AG09309 (cell line): ENCODE results near the gene CD79B.

Source experiments
- DNase-seq: peaks from one replicate; pipeline ENCODE4 v3.0.0-alpha.2; 2010; ENCODE audit warnings: low read depth
- H3K4me3 ChIP-seq: 2 replicates; pipeline ENCODE4 v1.5.1; 2011; ENCODE audit warnings: mild to moderate bottlenecking, low read depth, low read length, moderate library complexity; ENCODE audit not compliant: control insufficient read depth
- TF ChIP-seq, protein P1 (sequence below): IDR thresholded peaks from 2 replicates; pipeline ENCODE4 v1.5.1; 2011; ENCODE audit warnings: mild to moderate bottlenecking, low read depth, low read length, inconsistent platforms; ENCODE audit not compliant: insufficient read depth, control insufficient read depth; ENCODE audit errors: missing control alignments

CD79B gene

DNA sequence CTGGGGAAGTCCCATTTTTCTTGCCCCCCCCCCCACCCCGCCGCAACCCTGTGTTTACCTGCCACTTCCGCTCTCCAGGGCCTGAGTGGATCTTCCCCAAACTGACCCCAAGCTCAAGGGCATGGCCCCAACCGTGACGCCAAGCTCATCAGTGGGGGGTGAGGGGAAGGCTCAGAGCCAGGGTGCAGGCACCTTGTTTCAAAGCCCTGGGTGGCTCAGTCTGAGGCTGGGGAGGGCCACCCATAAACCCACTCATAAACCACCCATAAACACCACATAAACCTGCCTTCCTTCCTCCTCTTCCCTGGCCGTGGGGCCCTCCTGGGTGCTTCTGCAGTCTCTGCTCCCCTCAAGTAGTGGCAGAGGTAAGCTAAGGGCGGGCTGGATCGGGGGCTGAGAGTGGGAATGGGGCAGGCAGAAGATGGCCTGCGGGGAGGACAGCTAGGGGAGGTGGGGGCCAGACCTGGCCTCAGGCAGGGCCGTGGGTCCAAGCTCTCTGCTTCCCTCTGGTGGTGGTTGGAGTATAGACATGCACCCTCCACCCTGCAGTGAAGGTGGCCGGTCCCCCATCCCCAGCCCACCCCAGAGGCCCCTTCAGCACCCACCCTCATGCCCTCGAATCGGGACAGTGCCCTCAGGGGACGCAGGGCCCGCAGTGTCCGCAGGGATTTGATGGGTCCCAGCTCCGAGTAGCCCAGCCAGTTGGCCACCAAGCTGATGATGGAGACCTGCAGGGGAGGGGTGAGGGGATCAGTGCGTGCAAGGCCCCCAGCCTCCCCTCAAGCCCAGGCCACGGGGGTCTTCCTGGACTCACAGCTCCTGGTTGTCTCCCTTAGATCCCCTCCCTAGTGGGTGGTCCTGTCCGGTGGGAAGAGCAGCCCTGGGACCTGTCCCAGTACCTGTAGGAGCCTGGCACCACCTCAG is 14.6 kb upstream of the CD79B start:
- no peak overlapping the region for H3K4me3 ChIP-seq
- DNase-seq = no peak
- TF ChIP-seq, protein P1, sequence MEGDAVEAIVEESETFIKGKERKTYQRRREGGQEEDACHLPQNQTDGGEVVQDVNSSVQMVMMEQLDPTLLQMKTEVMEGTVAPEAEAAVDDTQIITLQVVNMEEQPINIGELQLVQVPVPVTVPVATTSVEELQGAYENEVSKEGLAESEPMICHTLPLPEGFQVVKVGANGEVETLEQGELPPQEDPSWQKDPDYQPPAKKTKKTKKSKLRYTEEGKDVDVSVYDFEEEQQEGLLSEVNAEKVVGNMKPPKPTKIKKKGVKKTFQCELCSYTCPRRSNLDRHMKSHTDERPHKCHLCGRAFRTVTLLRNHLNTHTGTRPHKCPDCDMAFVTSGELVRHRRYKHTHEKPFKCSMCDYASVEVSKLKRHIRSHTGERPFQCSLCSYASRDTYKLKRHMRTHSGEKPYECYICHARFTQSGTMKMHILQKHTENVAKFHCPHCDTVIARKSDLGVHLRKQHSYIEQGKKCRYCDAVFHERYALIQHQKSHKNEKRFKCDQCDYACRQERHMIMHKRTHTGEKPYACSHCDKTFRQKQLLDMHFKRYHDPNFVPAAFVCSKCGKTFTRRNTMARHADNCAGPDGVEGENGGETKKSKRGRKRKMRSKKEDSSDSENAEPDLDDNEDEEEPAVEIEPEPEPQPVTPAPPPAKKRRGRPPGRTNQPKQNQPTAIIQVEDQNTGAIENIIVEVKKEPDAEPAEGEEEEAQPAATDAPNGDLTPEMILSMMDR = peak; percentile 79

DNA sequence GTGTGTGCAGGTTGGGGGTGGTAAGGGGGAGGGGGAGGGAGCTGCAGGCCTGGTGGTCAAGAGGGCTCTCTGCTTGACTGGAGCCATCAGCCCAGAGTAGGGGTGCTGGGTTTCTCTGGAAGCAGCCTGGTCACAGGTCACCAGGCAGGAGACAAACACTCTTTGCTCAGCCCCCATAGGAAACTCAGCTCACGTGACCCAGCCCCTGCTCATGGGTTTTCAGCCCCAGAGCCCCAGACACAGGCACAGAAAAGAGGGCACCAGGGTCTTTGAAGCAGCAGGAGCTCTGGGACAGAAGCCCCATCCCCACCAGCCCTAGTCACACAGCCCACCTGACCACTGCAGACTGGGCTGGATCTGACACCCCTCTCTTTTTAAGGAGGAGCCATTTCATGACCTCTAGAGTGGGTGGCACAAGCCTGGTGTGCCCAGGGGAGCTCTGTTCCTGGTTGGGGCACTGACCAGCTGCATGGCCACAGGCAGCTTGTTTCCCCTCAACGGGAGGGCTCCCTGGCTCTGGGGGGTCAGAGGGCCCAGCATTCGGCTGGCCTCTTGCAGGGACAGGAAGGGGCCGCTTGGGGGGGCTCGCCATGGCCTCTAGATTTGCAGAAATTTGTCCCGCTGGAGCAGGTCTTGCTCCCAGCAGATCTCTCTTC is 13.8 kb upstream of the CD79B start:
- H3K4me3 ChIP-seq = no peak overlapping the region
- no peak for DNase-seq
- TF ChIP-seq, protein P1 = no peak

DNA sequence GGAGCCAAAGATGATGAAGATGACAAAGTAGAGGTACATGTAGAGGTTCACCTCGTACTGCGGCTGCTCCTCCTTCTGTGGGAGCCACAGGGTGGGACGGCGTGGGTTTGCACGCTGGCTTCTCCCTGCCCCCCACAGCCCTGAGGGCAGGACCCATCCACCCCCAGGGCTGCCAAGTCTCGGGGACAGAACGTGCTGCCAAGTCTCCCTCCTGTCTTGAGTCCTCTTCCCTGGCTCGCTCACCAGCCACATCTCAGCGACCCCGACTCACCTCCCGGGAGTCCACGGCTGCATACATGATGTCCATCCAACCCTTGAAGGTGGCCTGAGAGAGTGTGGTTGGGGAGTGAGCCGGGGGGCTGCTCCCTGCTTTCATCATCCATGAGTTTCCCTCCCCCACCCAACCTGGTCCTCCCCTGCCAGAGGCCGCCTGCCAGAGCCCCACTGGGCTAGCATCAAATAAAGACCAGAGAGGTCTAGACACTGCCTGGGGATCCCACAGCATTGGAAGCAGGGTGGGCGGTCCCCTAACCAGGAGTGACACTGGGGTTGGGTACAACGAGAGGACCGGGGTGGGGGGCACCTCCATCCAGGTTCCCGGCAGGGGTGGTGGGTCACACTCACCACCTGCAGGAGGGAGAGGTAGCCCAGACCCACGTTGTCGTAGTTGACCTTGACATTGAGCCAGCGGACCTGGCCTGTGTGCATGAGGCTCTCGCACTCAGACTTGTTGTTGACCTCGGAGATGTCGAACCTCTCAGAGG is 12.8 kb upstream of the CD79B start:
- no peak overlapping the region for H3K4me3 ChIP-seq
- TF ChIP-seq, protein P1 = no peak

DNA sequence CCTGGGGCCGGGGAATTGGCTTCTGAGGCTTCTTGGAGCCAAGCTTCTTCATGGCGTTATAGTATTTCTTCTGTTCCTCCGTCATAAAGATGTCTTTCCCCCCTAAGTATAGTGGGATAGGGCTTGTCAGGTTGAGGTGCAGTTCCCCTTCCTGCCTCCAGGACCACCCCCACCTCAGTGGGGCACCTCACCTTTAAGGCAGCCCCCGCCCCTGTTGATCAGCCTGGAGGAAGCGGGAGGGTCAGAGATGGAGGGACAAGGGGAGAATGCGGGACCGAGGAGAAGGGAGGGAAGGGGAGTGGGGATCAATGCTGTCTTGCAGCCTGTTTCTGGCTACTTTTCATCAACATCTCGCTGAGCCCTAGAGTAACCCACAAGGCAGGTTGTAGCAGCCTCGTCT is 11.6 kb upstream of the CD79B start:
- DNase-seq = no peak
- TF ChIP-seq, protein P1 = peak; percentile 25
- no peak overlapping the region for H3K4me3 ChIP-seq

More for the DNA sequence above, 12.8 kb upstream of the CD79B start:
- DNase-seq = no peak

DNA sequence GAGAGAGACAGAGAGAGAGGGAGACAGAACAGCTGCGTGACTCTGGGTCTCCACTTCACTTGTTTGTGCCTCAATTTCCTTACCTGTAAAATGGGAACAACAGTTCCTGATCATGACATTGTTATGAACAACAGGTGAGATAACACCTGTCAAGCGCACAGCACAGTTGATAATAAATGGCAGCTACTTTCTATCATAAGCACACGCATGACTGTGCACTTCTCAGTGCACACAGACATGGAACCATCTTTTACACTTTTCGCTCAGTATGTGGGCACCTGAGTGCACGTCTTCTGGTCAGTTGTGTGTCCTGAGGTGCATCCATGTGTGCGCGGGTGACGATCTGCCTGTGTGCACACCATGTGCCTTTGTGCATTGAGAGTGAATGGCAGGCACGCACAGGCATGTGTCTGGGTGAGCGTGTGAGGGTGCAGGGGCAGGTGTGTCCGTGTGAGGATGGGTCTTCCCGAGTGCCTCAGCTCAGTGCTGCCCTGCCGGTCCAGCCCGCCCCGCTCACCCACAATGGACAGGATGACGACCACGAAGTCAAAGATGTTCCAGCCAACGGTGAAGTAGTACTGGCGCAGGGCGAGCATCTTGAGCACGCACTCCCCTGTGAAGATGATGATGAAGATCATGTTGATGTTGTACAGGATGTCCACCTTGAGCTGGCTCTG is 10.3 kb upstream of the CD79B start:
- H3K4me3 ChIP-seq = no peak overlapping the region
- no peak for DNase-seq
- TF ChIP-seq, protein P1 = no peak

DNA sequence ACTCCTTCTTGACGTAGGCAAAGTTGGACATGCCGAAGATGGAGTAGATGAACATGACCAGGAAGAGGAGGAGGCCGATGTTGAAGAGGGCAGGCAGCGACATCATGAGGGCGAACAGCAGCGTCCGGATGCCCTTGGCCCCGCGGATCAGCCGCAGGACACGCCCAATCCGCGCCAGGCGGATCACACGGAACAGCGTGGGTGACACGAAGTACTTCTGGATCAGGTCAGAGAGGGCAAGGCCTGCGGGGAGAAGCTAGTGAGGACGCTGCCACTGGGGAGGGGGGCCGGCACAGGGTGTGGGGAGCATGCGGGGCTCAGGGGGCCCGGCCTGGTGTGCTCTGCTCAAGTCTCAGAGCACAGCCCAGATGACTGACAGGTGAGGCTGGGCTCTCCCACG is 9.6 kb upstream of the CD79B start:
- no peak for DNase-seq
- H3K4me3 ChIP-seq = no peak overlapping the region
- TF ChIP-seq, protein P1 = no peak
